Nephron progenitor cell (in vitro differentiated cells): ENCODE results near the gene CCBE1.
A peak's percentile ranks its signal among the peaks of the same experiment; 100 is the strongest.

ENCODE experiments used
- DNase-seq: peaks from one replicate; pipeline ENCODE4 v3.0.0; 2021
- H3K27ac Mint-ChIP-seq: 2 replicates; pipeline ENCODE4 v1.8.0; 2021; ENCODE audit warnings: mild to moderate bottlenecking, moderate library complexity, mixed read lengths
- H3K27me3 Mint-ChIP-seq: 2 replicates; pipeline ENCODE4 v1.8.0; 2021; ENCODE audit warnings: mild to moderate bottlenecking, low read depth, mixed read lengths; ENCODE audit not compliant: poor library complexity
- H3K36me3 Mint-ChIP-seq: 2 replicates; pipeline ENCODE4 v1.8.0; 2021; ENCODE audit warnings: low read depth, mixed read lengths
- H3K4me1 Mint-ChIP-seq: 2 replicates; pipeline ENCODE4 v1.8.0; 2021; ENCODE audit warnings: mixed read lengths
- H3K4me3 Mint-ChIP-seq: 2 replicates; pipeline ENCODE4 v1.8.0; 2021; ENCODE audit warnings: mild to moderate bottlenecking, moderate library complexity, mixed read lengths
- H3K9me3 Mint-ChIP-seq: 2 replicates; pipeline ENCODE4 v1.8.0; 2021; ENCODE audit warnings: mild to moderate bottlenecking, moderate library complexity, mixed read lengths
- TF ChIP-seq, protein P1 (sequence below): fragments of 200-600 bp; sonication (generic); IDR thresholded peaks from 2 replicates; pipeline ENCODE4 v1.5.0; 2021; ENCODE audit warnings: antibody characterized with exemption

The CCBE1 gene

DNA sequence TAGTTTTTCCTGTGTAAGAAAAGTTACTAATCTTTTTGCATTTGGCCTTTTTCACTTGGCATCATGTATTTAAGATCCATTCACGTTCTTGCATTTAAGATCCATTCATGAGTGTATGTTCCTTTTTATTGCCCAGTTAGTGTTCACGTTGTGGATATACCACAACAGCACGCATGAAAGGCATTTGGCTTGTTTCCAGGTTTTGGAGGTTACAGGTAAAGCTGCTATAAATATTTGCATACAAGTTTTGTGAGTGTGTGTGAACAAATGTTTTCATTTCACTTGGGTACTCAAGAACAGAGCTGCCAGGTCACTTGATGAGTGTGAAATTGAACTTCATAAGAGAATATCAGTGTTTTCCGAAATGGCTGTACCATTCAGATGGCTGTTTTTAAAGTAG lies 121.2 kb downstream of the CCBE1 start:
- no peak overlapping the region for H3K27ac Mint-ChIP-seq

DNA sequence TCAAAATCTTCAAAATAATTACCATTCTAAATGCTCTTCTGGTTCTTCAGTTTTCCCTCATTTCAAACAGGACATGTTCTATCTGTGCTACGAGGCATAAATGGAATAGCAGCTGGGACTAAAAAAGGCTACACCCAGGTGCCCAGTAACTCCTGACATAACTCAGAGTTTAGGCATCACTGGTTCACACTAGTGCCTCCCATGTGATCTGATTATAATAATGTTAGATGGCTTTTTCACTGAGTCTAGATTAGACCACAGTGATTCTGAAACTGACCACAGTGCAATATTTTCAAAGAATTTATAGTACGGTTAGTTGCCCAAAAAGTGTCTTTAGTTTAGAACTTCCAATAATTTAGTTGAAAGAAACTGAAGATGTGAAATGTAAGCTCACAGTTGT lies 123.3 kb downstream of the CCBE1 start:
- no peaks in the 10 kb centered on the region for H3K27me3 Mint-ChIP-seq
- H3K4me1 Mint-ChIP-seq: peaks cover 38% of the 10 kb centered on the region
- H3K36me3 Mint-ChIP-seq: no peaks in the 10 kb centered on the region
- no peak overlapping the region for H3K27ac Mint-ChIP-seq
- DNase-seq: no peak
- TF ChIP-seq, protein P1, sequence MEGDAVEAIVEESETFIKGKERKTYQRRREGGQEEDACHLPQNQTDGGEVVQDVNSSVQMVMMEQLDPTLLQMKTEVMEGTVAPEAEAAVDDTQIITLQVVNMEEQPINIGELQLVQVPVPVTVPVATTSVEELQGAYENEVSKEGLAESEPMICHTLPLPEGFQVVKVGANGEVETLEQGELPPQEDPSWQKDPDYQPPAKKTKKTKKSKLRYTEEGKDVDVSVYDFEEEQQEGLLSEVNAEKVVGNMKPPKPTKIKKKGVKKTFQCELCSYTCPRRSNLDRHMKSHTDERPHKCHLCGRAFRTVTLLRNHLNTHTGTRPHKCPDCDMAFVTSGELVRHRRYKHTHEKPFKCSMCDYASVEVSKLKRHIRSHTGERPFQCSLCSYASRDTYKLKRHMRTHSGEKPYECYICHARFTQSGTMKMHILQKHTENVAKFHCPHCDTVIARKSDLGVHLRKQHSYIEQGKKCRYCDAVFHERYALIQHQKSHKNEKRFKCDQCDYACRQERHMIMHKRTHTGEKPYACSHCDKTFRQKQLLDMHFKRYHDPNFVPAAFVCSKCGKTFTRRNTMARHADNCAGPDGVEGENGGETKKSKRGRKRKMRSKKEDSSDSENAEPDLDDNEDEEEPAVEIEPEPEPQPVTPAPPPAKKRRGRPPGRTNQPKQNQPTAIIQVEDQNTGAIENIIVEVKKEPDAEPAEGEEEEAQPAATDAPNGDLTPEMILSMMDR: no peak
- no peak overlapping the region for H3K4me3 Mint-ChIP-seq
- H3K9me3 Mint-ChIP-seq: no peaks in the 10 kb centered on the region

More for the DNA sequence above, 121.2 kb downstream of the CCBE1 start:
- TF ChIP-seq, protein P1: no peak
- H3K4me1 Mint-ChIP-seq: peaks cover 17% of the 10 kb centered on the region
- H3K27me3 Mint-ChIP-seq: no peaks in the 10 kb centered on the region
- no peaks in the 10 kb centered on the region for H3K9me3 Mint-ChIP-seq
- DNase-seq: no peak
- H3K4me3 Mint-ChIP-seq: no peak overlapping the region
- no peaks in the 10 kb centered on the region for H3K36me3 Mint-ChIP-seq

DNA sequence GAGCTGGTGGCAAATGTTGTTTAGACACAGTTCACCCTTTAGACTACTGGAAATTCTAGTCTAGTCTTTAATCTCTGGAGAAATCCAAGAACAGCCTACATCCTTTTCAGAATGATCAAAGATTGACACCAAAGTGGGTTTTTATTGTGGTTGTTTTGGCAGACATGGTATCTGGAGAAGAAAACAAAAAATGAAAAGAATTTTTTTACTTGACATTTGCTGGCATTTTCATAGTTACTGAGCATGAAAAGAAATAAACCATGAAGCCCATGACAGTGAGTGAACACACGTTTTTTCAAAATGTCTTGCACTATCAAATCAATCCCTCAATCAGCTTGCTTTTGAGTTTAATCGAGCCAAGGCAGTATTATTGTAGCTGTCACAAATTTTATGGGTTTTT lies 125.3 kb downstream of the CCBE1 start:
- TF ChIP-seq, protein P1: no peak
- peaks cover 42% of the 10 kb centered on the region for H3K4me1 Mint-ChIP-seq

DNA sequence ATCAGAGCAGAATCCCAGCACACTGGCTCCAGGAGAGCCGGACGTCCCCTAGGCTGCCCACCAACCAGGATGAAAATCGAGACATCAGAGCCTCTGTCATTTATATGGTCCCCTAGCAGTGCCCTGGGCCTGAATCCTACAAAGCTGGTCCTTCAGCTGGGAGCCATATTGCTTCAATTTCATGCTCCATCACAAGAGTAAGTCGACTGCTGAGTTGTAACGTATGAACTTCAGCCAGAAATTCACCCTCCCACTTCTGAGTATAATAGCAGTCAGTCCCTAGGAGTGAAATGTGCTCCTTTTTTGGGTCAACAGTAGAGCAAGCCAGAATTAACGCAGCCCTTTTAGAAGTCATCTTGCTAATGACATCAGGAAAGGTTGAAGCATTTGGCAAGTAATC lies 126.4 kb downstream of the CCBE1 start:
- TF ChIP-seq, protein P1: no peak
- no peak for DNase-seq
- Mint-ChIP-seq H3K27ac (peak overlapping the region; percentile 58), H3K4me1 (peaks cover 46% of the 10 kb centered on the region), H3K36me3 (no peaks in the 10 kb centered on the region), H3K27me3 (peaks cover 5% of the 10 kb centered on the region), H3K4me3 (no peak overlapping the region), H3K9me3 (no peaks in the 10 kb centered on the region)

More for the DNA sequence above, 125.3 kb downstream of the CCBE1 start:
- Mint-ChIP-seq H3K27ac (no peak overlapping the region), H3K36me3 (no peaks in the 10 kb centered on the region), H3K9me3 (no peaks in the 10 kb centered on the region), H3K27me3 (peaks cover 3% of the 10 kb centered on the region), H3K4me3 (no peak overlapping the region)
- DNase-seq: no peak

DNA sequence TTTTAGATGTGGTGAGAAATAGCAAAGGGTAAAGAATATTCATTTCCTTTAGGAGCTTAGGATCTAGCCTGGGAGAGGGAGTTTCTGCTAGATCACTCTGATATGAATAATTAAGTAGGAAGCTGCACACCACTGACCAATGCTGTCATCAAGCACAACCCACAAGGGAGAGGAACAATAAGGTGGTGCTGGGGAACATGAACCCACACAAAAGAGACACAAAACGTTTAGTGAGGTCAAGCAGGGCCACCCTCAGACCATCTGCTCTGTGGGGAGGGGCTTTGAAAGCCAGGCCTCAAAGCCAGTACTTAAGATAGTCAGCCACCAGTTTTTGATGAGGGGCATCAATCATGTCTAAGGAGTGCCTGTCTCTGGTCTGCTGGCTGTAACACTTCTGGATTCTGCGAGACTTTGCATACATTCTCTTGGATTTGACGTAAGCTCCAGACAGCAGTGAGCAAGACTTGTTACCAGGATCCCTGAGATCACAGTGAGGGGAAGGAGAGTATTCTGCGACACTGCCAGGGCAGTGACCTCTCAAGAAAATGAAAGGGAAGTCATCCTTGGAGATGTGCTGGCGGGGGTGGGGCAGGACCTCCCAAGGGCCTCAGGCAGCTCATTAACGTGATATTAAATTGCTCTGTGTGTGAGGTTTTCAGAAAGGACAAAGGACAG lies 127.0 kb downstream of the CCBE1 start:
- TF ChIP-seq, protein P1: no peak
- no peaks in the 10 kb centered on the region for H3K36me3 Mint-ChIP-seq
- peak overlapping the region; percentile 58 for H3K27ac Mint-ChIP-seq
- peaks cover 6% of the 10 kb centered on the region for H3K27me3 Mint-ChIP-seq
- peaks cover 48% of the 10 kb centered on the region for H3K4me1 Mint-ChIP-seq
- DNase-seq: peak; percentile 22
- H3K4me3 Mint-ChIP-seq: no peak overlapping the region
- H3K9me3 Mint-ChIP-seq: no peaks in the 10 kb centered on the region

DNA sequence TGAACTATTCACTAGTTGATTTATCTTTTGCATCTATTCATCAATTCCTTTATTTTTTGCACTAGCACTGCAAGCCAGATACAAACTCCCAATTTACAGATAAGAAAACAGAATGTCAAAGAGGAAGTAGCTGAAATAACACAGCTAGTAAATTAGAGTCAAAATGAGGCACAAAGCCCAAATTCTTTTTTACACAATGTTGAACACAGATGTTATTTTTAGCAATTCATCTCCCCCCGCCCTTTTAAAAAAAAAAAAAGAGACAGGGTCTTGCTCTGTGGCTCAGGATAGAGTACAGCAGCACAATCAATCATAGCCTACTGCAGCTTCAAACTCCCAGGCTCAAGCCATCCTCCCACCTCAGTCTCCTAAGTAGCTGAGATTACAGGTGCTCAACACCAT lies 127.8 kb downstream of the CCBE1 start:
- Mint-ChIP-seq H3K27ac (peak overlapping the region; percentile 49), H3K27me3 (peaks cover 6% of the 10 kb centered on the region), H3K9me3 (peaks cover 3% of the 10 kb centered on the region), H3K36me3 (no peaks in the 10 kb centered on the region), H3K4me1 (peaks cover 48% of the 10 kb centered on the region), H3K4me3 (no peak overlapping the region)
- TF ChIP-seq, protein P1: no peak
- no peak for DNase-seq
